Measurements from ENCODE around the gene SAMD9.
A peak's percentile ranks its signal among the peaks of the same experiment; 100 is the strongest.
"Not testable (repeated sequence)": the region's sequence is repeated elsewhere in the genome, so short reads cannot be mapped to it uniquely, and the experiment has no call there.

Gene SAMD9

GRCh38 chr7:93117852-93118530 is at the start of gene SAMD9:
Gene SAMD9, minus strand, starts transcription at chr7:93117979. Its CDS starts 11,882 bp downstream, at chr7:93106097.
- peak; percentile 20 for DNase-seq

- DNase-seq = no peak
These were observed 47.7 kb upstream of the SAMD9 start for GRCh38 chr7:93165447-93165846.

- DNase-seq = no peak
These were observed 47.0 kb upstream of the SAMD9 start for GRCh38 chr7:93164766-93165165.

- no peak for DNase-seq
These were observed 43.5 kb upstream of the SAMD9 start for GRCh38 chr7:93161181-93161762.

DNA sequence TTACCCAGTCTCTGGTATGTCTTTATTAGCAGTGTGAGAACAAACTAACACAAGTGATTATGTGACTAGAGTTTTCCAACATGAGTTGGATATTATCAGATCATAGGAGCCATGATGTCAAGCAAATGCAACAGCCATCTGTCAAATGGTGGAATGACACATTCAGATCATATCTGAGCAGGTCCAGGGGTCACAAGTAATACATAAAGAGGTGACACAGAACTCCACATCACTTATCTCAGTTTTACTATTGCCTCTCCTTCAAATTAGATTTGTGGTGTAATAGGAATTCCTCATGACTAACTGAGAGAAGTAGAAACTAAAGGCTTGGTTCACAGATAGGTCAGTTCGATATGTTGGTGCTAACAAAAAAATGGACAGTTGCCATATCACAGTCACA is 42.6 kb upstream of the SAMD9 start:
- no peak for DNase-seq

DNA sequence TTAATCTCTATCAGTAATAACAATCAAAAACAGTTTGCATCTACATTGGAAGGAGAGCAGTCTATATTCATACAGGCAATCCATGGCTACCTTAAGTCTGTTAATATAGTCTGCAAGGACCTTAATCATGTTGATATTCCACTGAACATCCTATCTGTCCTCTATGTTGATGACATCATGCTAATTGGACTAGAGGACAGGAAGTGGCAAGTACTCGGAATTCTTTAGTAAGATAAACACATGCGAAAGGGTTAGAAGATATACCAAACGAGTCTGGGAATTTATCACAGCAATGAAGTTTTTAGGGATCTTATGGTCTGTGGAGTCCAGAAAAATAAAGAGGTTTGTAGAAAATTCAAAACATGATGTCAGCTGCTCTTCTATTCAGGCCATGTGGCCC is 41.7 kb upstream of the SAMD9 start:
- no peak for DNase-seq

GRCh38 chr7:93156884-93157283 is 39.1 kb upstream of the SAMD9 start:
- no peak for DNase-seq

GRCh38 chr7:93150200-93150835 is 32.5 kb upstream of the SAMD9 start:
- DNase-seq = no peak

- no peak for DNase-seq
These were observed 30.9 kb upstream of the SAMD9 start for GRCh38 chr7:93148727-93149126.

GRCh38 chr7:93148144-93148543 is 30.4 kb upstream of the SAMD9 start, which contains the start of gene SAMD9L:
Gene SAMD9L, minus strand, starts transcription at chr7:93148385. Its CDS starts 12,414 bp downstream, at chr7:93135971.
- DNase-seq = no peak

- DNase-seq = peak; percentile 3
These were observed 29.6 kb upstream of the SAMD9 start for GRCh38 chr7:93147363-93147762.

GRCh38 chr7:93146472-93147141 is 28.8 kb upstream of the SAMD9 start:
- no peak for DNase-seq

GRCh38 chr7:93146036-93146435 is 28.3 kb upstream of the SAMD9 start:
- no peak for DNase-seq

GRCh38 chr7:93145354-93145753 is 27.6 kb upstream of the SAMD9 start:
- DNase-seq = no peak

- no peak for DNase-seq
These were observed 24.3 kb upstream of the SAMD9 start for GRCh38 chr7:93142127-93142526.

DNA sequence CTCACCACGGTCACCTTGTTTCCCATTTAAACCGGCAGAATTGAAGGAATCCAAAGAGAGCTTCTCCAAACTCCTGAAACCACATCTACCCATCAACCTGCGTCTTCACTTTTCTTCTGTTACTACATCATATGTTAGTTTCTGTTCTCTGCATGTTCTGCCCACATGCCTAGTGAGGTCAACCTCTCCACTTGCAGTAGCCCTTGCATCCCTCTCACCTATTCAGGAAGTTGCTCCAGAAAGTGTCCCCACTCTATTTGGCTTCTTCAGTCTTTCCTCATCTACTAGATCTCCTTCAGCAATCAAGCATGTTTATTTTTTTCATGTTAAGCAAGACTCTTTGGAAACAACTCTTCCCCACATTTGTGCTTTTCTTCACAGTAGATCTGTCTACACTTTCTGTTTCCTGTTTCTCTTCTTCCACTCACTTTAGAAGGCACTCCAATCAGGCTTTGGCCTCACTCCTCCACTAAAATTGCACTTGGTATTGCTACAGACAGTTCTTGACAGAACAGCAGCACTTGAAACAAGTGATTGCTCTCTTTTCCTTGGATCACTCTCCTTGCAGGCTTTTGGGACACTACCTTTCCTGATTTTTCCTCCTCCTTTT is 22.9 kb upstream of the SAMD9 start:
- no peak for DNase-seq

GRCh38 chr7:93138576-93138975 is 20.8 kb upstream of the SAMD9 start:
- DNase-seq = no peak

- no peak for DNase-seq
These were observed 15.2 kb upstream of the SAMD9 start for GRCh38 chr7:93133005-93133404.

DNA sequence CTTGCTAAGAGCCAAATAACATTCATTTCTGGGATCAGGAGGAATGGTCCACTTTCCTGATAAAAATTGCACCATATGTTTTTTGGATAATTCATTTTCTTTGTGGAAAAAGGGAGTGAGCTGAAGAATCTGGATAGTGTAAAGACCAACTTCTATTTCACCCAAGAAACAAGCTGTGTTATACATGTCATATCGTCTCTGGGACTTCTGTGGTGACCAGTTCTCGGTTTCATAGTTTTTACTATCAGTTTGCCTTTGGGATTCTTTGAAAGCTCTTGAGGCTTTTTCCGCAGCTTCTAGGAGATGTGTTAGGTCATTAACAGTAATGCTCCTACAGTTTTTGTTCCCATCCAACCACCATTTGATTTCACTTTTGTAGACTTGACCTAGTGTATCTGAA is 14.4 kb upstream of the SAMD9 start:
- no peak for DNase-seq

DNA sequence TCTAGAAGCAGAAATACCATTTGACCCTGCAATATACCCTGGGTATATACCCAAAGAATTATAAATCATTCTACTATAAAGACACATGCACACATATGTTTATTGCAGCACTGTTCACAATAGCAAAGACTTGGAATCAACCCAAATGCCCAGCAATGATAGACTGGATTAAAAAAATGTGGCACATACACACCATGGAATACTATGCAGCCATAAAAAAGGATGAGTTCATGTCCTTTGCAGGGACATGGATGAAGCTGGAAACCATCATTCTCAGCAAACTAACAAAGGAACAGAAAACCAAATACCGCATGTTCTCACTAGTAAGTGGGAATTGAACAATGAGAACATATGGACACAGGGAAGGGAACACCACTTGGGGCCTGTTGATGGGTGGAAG is 9.2 kb upstream of the SAMD9 start:
- DNase-seq = not testable (repeated sequence)

DNA sequence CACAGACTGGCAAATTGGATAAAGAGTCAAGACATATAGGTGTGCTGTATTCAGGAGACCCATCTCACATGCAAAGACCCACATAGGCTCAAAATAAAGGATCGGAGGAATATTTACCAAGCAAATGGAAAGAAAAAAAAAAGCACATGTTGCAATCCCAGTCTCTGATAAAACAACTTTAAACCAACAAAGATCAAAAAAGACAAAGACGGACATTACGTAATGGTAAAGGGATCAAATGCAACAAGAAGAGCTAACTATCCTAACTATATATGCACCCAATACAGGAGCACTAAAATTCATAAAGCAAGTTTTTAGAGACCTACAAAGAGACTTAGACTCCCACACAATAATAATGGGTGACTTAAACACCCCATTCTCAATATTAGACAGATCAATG is 5.8 kb upstream of the SAMD9 start:
- DNase-seq = not testable (repeated sequence)

DNA sequence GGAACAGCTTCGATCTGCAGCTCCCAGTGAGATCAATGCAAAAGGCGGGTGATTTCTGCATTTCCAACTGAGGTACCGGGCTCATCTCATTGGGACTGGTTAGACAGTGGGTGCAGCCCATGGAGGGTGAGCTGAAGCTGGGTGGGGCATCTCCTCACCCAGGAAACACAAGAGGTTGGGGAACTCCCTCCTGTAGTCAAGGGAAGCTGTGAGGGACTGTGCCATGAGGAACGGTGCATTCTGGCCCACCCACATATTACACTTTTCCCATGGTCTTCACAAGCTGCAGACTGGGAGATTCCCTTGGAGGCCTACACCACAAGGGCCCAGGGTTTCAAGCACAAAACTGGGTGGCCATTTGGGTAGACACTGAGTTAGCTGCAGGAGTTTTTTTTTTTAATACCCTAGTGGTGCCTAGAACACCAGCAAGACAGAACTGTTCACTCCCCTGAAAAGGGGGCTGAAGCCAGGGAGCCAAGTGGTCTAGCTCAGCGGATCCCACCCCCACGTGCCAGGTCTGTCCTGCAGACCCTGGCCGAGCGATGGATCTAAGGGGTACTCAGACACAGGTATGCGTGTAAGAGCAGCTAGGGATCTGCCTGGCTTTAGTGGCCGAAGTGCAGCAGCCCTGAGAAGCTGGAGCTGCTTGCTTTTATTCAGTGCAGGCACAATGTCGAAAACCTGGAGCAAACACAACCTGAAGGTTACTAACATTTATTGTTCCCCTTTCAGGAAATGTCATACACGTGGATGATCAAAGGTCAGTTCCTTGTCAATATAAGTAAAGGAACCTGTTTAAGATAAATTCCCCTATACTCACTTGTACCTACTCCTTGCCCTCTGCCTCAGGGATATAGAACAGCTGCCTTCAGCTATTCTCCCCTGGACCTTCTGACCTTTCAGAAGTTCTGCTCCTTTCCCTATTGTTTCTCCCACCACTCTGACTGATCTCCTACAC is 3.1 kb upstream of the SAMD9 start:
- DNase-seq = no peak

Data from stimulated activated CD4-positive, alpha-beta T cell treated with anti-CD3 and anti-CD28 coated beads, Interleukin-12 subunit alpha, Interleukin-12 subunit beta, amount 100 ng/mL, for 4 hours (primary cell).